Neural cell (in vitro differentiated cells): ENCODE results near the gene CELF4. TPM values are rescaled to one million over a fixed set of nuclear protein-coding genes. Genes with fewer than 3 reads are reported as not detected.

Source experiments
- H2AFZ ChIP-seq: fragments of 200-600, 300-800 bp; sonication (generic), shearing (Covaris generic); 2 replicates; pipeline ENCODE4 v1.6.0; 2014; ENCODE audit warnings: low read depth, mild to moderate bottlenecking, antibody characterized with exemption, low read length, moderate library complexity
- H3F3A ChIP-seq: fragments of 200-600 bp; shearing (Covaris generic); 2 replicates; pipeline ENCODE4 v1.6.1; 2016; ENCODE audit warnings: mild to moderate bottlenecking, moderate library complexity, mixed read lengths, antibody characterized with exemption, low read length; ENCODE audit not compliant: insufficient read depth, poor library complexity, severe bottlenecking
- H3K27ac ChIP-seq: fragments of 200-600, 300-800 bp; sonication (generic), shearing (Covaris generic); 2 replicates; pipeline ENCODE4 v1.5.1; 2014; ENCODE audit warnings: mild to moderate bottlenecking, low read length, moderate library complexity
- H3K27me3 ChIP-seq: fragments of 300-800, 200-600 bp; sonication (generic), shearing (Covaris generic); 2 replicates; pipeline ENCODE4 v1.6.0; 2014; ENCODE audit warnings: mild to moderate bottlenecking, low read depth, low read length, moderate library complexity; ENCODE audit not compliant: insufficient read depth
- H3K36me3 ChIP-seq: fragments of 300-800, 200-600 bp; sonication (generic), shearing (Covaris generic); 2 replicates; pipeline ENCODE4 v1.5.1; 2014; ENCODE audit warnings: mild to moderate bottlenecking, antibody characterized with exemption, low read length, moderate library complexity; ENCODE audit not compliant: insufficient read depth
- H3K4me2 ChIP-seq: fragments of 300-800, 200-600 bp; sonication (generic), shearing (Covaris generic); 2 replicates; pipeline ENCODE4 v1.6.0; 2014; ENCODE audit warnings: mild to moderate bottlenecking, low read length
- H3K4me3 ChIP-seq: fragments of 300-800, 200-600 bp; sonication (generic), shearing (Covaris generic); 2 replicates; pipeline ENCODE4 v1.5.1; 2014; ENCODE audit warnings: mild to moderate bottlenecking, low read length, moderate library complexity
- H3K79me2 ChIP-seq: fragments of 200-600 bp; shearing (Covaris generic); replicated peaks from 2 replicates; pipeline ENCODE4 v1.6.0; 2014; ENCODE audit warnings: mild to moderate bottlenecking, low read length, moderate library complexity; ENCODE audit not compliant: insufficient read depth
- H3K9ac ChIP-seq: fragments of 300-800, 200-600 bp; sonication (generic), shearing (Covaris generic); 2 replicates; pipeline ENCODE4 v1.6.1; 2016; ENCODE audit warnings: mild to moderate bottlenecking, low read length, mixed read lengths
- H3K9me2 ChIP-seq: fragments of 200-600 bp; shearing (Covaris generic); 2 replicates; pipeline ENCODE4 v1.6.1; 2016; ENCODE audit warnings: mild to moderate bottlenecking, low read length, mixed read lengths; ENCODE audit not compliant: insufficient read depth
- H3K9me3 ChIP-seq: fragments of 200-600, 300-800 bp; sonication (generic), shearing (Covaris generic); 2 replicates; pipeline ENCODE4 v1.6.1; 2016; ENCODE audit warnings: mild to moderate bottlenecking, mixed run types, low read length, moderate library complexity, mixed read lengths
- H4K20me1 ChIP-seq: fragments of 200-600 bp; shearing (Covaris generic); 2 replicates; pipeline ENCODE4 v1.6.1; 2016; ENCODE audit warnings: mild to moderate bottlenecking, mixed run types; ENCODE audit not compliant: insufficient read depth
- EP300 ChIP-seq: fragments of 450-650 bp; conservative IDR thresholded peaks from 2 replicates; pipeline ENCODE4 v1.6.1; 2014; ENCODE audit warnings: antibody characterized with exemption, mild to moderate bottlenecking, moderate library complexity; ENCODE audit not compliant: poor library complexity, severe bottlenecking
- EZH2 ChIP-seq: fragments of 200-600, 300-800 bp; shearing (Covaris generic), sonication (generic); IDR thresholded peaks from 2 replicates; pipeline ENCODE4 v1.6.1; 2014; ENCODE audit warnings: antibody characterized with exemption, low read length, borderline replicate concordance, mild to moderate bottlenecking; ENCODE audit not compliant: insufficient read depth, poor library complexity, severe bottlenecking
- MXI1 ChIP-seq: fragments of 450-650 bp; conservative IDR thresholded peaks from 2 replicates; pipeline ENCODE4 v1.6.1; 2014; ENCODE audit warnings: antibody characterized with exemption, mild to moderate bottlenecking; ENCODE audit not compliant: poor library complexity, severe bottlenecking
- POLR2AphosphoS5 ChIP-seq: IDR thresholded peaks from 2 replicates; pipeline ENCODE4 v1.6.1; 2012
- RAD21 ChIP-seq: fragments of 450-650 bp; conservative IDR thresholded peaks from 2 replicates; pipeline ENCODE4 v1.6.1; 2014; ENCODE audit warnings: antibody characterized with exemption, mild to moderate bottlenecking, moderate library complexity
- SMC3 ChIP-seq: fragments of 450-650 bp; conservative IDR thresholded peaks from 2 replicates; pipeline ENCODE4 v1.6.1; 2014; ENCODE audit warnings: antibody characterized with exemption, mild to moderate bottlenecking, moderate library complexity; ENCODE audit not compliant: poor library complexity
- TAF1 ChIP-seq: IDR thresholded peaks from 2 replicates; pipeline ENCODE4 v1.6.1; 2012; ENCODE audit warnings: low read depth
- polyA plus RNA-seq: library from polyadenylated mRNA; depleted of rRNA; stranded (reverse); fragments of >200 nt; gene quantifications from 2 replicates; pipeline ENCODE4 v1.2.3, GENCODE V29; 2014
- TF ChIP-seq, protein P1 (sequence below): IDR thresholded peaks from 2 replicates; pipeline ENCODE4 v1.6.1; 2012; ENCODE audit warnings: borderline replicate concordance
- TF ChIP-seq, protein P2 (sequence below): fragments of 450-650 bp; IDR thresholded peaks from 2 replicates; pipeline ENCODE4 v1.5.1; 2014; ENCODE audit warnings: antibody characterized with exemption, mild to moderate bottlenecking, moderate library complexity; ENCODE audit not compliant: poor library complexity, severe bottlenecking

The CELF4 gene
- polyA plus RNA-seq, 1 donor from 2014 or later: 191 TPM

DNA sequence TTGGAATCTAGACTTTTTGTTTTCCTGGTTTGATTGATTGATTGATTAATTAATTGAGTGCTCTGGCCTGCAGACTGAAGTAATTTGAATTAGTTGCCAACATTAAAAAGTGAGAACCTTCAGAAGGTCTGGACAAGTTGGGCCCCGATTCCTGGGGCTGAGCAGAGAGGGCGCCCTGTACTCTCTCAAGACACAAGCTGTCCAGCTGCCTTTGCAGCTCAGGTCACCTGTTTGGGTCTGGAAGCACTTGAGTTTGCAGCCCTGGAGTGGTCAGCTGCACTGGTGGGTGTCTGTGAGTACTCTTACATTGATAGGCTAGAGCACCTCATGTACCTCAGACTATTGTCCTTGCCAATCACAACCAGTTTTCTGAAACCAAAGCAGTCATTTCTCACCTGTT is 22.7 kb upstream of the CELF4 start:
- no peaks in the 10 kb centered on the region for H3F3A ChIP-seq
- H3K27me3 ChIP-seq: no peaks in the 10 kb centered on the region
- no peak for TF ChIP-seq POLR2AphosphoS5
- no peak for TF ChIP-seq SMC3
- no peak for TF ChIP-seq RAD21
- TF ChIP-seq EZH2: no peak
- no peak for TF ChIP-seq TAF1
- TF ChIP-seq, protein P1, sequence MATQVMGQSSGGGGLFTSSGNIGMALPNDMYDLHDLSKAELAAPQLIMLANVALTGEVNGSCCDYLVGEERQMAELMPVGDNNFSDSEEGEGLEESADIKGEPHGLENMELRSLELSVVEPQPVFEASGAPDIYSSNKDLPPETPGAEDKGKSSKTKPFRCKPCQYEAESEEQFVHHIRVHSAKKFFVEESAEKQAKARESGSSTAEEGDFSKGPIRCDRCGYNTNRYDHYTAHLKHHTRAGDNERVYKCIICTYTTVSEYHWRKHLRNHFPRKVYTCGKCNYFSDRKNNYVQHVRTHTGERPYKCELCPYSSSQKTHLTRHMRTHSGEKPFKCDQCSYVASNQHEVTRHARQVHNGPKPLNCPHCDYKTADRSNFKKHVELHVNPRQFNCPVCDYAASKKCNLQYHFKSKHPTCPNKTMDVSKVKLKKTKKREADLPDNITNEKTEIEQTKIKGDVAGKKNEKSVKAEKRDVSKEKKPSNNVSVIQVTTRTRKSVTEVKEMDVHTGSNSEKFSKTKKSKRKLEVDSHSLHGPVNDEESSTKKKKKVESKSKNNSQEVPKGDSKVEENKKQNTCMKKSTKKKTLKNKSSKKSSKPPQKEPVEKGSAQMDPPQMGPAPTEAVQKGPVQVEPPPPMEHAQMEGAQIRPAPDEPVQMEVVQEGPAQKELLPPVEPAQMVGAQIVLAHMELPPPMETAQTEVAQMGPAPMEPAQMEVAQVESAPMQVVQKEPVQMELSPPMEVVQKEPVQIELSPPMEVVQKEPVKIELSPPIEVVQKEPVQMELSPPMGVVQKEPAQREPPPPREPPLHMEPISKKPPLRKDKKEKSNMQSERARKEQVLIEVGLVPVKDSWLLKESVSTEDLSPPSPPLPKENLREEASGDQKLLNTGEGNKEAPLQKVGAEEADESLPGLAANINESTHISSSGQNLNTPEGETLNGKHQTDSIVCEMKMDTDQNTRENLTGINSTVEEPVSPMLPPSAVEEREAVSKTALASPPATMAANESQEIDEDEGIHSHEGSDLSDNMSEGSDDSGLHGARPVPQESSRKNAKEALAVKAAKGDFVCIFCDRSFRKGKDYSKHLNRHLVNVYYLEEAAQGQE: no peak
- no peak for TF ChIP-seq EP300
- TF ChIP-seq, protein P2, sequence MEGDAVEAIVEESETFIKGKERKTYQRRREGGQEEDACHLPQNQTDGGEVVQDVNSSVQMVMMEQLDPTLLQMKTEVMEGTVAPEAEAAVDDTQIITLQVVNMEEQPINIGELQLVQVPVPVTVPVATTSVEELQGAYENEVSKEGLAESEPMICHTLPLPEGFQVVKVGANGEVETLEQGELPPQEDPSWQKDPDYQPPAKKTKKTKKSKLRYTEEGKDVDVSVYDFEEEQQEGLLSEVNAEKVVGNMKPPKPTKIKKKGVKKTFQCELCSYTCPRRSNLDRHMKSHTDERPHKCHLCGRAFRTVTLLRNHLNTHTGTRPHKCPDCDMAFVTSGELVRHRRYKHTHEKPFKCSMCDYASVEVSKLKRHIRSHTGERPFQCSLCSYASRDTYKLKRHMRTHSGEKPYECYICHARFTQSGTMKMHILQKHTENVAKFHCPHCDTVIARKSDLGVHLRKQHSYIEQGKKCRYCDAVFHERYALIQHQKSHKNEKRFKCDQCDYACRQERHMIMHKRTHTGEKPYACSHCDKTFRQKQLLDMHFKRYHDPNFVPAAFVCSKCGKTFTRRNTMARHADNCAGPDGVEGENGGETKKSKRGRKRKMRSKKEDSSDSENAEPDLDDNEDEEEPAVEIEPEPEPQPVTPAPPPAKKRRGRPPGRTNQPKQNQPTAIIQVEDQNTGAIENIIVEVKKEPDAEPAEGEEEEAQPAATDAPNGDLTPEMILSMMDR: no peak
- TF ChIP-seq MXI1: no peak
- no peaks in the 10 kb centered on the region for H3K36me3 ChIP-seq
- H3K9me3 ChIP-seq: no peaks in the 10 kb centered on the region
- no peaks in the 10 kb centered on the region for H3K9me2 ChIP-seq
- no peak overlapping the region for H2AFZ ChIP-seq
- H3K4me2 ChIP-seq: no peak overlapping the region
- no peaks in the 10 kb centered on the region for H3K79me2 ChIP-seq
- no peak overlapping the region for H3K4me3 ChIP-seq
- no peak overlapping the region for H3K27ac ChIP-seq
- H3K9ac ChIP-seq: no peak overlapping the region
- no peaks in the 10 kb centered on the region for H4K20me1 ChIP-seq

DNA sequence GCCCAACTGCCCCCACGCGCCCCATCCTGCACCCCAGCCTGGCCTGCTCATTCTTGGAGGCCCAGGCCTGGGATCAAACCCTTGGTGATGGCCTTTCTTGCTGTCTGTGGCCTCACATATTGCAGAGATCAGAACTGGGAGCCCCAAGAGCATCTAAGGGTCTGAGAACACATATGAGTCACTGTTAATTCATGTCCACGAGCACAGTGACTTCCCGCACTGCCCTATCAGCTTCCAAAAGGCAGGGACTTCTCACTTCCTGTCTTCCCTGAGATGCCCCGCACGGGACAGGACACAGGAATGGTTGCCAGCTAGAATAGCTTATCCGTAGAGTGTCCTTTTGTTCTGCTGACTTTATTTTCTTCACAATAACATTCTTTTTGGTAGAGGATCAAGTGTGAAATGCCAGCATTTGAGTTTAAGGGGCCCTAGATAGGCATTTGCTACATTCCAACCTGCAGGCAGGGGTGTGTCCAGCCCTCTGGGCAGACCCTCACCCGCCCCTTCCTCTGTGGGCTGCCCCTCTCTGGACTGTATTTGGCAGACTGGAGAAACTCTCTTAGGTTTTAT is 21.1 kb upstream of the CELF4 start:
- Histone ChIP-seq H3K9me2 (no peaks in the 10 kb centered on the region), H2AFZ (no peak overlapping the region), H3K27me3 (no peaks in the 10 kb centered on the region), H3K79me2 (no peaks in the 10 kb centered on the region), H3F3A (no peaks in the 10 kb centered on the region), H3K9me3 (no peaks in the 10 kb centered on the region), H3K36me3 (no peaks in the 10 kb centered on the region), H4K20me1 (no peaks in the 10 kb centered on the region), H3K9ac (no peak overlapping the region), H3K4me2 (no peak overlapping the region), H3K27ac (no peak overlapping the region), H3K4me3 (no peak overlapping the region)
- TF ChIP-seq POLR2AphosphoS5 (no peak), RAD21 (no peak), TAF1 (no peak), EP300 (no peak), EZH2 (no peak)
